Activated naive CD8-positive, alpha-beta T cell treated with anti-CD3 and anti-CD28 coated beads, Interleukin-2, amount 50 U/mL, for 16 hours (primary cell): Measurements from ENCODE around the gene OSTF1.

Experiments used
- DNase-seq: peaks from one replicate; pipeline ENCODE4 v3.0.0-alpha.2; 2020; ENCODE audit warnings: low read depth, low spot score

Gene OSTF1

DNA sequence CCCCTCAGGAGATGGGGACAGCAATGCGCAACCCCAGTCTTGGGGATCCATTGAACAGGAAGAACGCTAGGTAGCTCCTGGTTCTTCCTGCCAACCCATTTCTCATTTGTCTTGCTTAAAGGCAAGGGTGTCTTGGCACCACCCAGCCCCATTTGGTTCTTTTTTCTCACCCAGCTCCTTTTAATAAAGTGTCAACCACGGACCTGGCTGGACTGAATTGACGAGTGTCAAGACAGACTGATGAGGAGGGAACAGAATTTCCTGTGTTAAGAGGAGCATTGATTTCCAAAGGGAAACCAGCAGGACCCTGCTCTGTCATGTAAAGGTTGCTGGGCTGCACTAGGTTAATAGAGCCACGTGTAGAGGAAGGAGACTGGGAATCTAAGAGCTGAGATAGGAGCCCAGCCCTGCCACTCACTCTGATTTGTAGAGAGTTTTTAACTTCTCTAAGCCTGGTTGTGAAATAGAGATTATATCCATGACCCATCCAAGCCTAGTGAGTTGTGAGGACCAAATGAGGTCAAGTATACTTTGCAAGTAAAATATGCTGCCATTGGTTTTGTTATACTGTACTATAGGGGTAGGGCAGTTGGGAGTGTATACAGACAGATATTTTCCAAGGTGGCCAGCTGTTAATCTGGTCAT is 33.7 kb downstream of the OSTF1 start:
- no peak for DNase-seq

DNA sequence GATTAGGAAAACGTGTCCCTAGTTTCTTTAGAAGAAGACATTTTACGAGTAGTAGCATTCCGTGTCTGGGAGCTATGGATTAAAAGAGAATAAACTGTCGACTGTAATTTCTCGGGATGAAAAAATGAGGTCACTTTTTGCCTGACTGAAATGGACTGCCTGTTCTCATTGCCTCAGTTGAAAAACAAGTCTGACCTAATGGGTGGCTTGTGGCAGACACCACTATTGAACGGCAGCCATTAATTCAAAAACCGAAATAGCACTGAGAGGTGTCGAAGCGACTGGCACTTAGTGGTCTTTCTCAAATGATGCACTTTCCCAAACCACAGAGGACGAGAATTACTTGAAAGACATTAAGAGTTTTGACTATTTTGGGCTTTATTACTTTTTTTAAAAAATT is 35.4 kb downstream of the OSTF1 start:
- no peak for DNase-seq

- DNase-seq = no peak
Observed at GRCh38 chr9:75128535-75128934, 40.2 kb downstream of the OSTF1 start.

DNA sequence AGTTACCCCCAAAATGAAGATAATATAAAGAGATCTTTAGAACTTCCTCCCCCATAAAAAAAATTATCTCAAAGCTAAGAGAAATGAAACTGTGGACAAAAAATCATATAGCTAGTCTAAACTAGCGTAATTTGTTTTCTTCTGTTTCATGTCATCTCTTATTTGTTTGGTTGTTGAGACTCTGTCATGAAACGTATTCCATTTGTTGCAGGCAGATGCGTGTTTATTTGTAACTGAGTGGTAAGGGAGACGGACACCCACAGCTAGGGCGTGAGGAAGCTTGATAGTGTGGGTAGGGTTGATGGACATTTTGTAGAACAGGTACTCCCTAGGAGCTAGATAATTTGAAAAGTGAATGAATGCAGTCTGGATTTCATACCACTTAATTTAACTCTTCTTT is 41.9 kb downstream of the OSTF1 start:
- DNase-seq = no peak

DNA sequence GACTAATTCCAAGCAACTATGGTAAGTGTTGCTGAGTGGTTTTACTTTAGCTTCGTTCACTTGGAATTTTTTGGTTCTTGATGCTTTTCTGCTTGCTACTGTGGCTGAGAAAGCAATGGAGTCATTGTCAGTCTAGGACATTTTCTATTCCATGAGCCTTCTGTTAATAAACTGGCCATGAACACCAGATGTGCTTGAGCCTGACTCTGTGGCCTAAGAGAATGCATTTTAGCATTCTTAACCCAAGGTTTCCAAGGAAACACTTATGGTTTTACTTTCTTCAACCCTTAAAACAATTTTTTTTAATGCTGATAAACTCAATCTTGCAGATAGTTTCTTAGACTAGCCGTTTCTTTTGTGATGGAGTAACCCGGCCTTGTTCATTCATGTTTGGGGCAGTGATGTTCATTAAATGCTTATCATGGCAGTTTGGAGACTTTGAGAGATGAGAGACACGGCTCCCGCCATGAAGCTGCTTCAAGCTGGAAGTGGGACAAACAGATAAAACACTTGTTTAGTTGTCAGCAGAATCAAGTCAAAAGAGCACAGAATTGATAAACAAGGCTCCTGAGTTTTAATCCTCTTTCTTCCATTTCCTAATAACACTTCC is 42.4 kb downstream of the OSTF1 start:
- DNase-seq = no peak

- DNase-seq = no peak
Observed at GRCh38 chr9:75131700-75132099, 43.4 kb downstream of the OSTF1 start.

- no peak for DNase-seq
Observed at GRCh38 chr9:75132244-75132643, 43.9 kb downstream of the OSTF1 start.

DNA sequence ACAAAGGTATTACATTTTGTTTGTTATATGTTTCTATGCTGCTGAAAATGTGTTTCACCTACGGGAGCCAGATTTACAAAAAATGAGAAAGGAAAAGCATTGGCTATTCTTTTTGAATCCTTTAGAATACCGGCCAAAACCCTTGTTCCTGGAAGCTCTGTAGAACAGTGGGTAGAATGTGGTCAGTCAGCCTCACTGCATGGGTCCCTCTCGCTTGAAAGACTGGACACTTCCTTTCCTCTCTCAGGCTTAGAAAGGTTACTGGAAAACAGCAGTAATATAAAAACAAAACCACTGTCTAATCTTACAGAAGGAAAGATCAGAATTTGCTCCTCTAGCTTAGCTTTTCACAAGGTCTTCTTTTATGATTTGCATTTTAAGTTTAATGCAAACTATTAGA is 45.1 kb downstream of the OSTF1 start:
- DNase-seq = no peak

GRCh38 chr9:75134495-75134894 is 46.2 kb downstream of the OSTF1 start:
- no peak for DNase-seq

GRCh38 chr9:75138260-75139040 is 50.1 kb downstream of the OSTF1 start:
- DNase-seq = no peak

GRCh38 chr9:75139201-75139600 is 50.9 kb downstream of the OSTF1 start:
- no peak for DNase-seq

DNA sequence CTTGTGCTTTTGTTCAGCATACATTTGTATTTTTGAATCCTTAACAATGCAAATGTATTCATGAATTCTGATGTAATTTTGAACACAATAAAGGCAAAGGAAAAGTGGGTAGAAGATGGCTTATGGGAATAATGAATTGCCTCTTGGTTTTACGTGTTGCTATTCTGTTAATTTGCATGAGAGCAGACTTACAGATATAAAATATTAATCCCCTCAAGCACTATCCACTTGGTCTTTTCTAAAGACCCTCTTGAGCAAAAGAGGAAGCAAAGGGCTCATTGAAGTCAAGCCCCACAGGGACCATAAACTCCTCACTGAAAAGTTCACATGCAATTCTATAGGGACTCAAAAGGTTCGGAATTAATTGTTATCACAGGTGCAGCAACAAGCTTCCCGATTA is 51.9 kb downstream of the OSTF1 start:
- no peak for DNase-seq

DNA sequence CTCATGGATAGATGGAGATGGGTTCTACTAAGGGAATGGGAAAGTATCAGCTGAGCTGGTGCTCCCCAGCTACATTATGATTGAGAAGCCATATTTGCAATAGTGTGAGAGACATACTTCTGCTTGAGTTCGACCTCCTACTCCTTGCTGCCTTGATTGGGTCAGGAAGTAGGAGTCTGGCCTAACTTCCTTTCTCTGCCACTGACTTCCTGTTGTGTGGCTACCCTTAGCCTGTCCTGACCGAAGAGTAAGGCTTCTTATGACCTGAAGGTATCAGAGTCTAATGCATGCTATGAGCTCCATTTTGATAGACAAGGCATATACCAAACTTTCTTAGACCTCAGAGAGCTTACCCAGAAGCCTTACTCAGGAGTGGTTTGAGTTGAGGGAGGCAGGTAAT is 53.9 kb downstream of the OSTF1 start:
- DNase-seq = no peak

- no peak for DNase-seq
Observed at GRCh38 chr9:75146229-75146628, 57.9 kb downstream of the OSTF1 start.

DNA sequence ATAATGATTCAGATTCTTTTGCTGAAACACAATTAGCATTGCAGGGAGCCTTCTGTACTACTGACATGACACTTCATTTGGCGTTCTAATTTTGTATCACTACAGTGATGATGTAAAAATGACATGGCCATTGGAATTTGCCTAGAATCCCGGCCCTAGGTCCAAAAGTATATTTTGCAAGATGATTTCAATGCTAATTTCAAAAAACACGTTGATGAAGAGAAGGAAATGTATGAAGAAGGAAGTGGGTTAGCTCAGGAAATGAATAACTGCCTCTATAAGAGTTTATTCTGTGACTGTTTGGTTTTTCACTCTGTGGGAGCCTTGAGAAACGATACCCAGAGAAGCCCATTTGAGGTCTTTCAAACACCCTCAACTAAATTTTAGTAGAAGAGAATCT is 59.3 kb downstream of the OSTF1 start:
- DNase-seq = no peak

DNA sequence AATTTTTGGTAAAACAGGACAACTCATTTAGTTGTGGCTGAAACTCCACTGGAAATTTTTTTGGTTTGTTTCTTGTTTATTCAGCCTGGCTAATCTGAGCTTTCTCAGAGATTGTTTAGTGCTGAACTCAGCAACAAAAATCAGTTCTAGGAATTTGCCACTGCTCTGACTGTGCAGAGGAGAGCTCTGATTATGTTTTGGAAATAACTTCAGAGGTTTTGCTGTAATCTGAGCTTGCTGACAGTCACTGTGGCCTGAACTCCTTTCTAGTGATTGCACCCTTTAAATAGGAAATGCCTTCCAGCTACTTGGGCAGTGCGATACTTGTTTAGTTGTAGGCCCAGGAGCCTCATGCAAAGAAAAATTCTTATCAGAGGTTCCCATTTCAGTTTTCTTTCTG is 60.2 kb downstream of the OSTF1 start:
- DNase-seq = no peak

DNA sequence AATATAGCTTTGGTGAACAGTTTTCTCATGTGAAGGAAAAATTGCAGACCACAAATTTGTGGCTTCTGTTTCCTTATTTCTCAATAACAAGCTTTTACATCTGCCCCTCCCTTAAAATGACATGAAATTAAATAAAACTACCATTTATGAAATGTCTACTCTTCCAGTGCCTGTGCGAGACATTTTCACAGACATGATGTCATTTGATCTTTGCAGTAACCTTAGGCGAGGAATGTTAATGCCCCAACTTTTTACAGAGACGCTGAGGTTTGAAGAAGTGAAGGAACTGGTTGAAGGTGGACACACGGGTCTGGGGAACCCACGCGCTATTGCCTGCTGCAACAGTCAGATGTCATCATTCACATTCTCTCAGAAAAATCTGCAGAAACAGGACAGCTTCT is 61.5 kb downstream of the OSTF1 start:
- no peak for DNase-seq

DNA sequence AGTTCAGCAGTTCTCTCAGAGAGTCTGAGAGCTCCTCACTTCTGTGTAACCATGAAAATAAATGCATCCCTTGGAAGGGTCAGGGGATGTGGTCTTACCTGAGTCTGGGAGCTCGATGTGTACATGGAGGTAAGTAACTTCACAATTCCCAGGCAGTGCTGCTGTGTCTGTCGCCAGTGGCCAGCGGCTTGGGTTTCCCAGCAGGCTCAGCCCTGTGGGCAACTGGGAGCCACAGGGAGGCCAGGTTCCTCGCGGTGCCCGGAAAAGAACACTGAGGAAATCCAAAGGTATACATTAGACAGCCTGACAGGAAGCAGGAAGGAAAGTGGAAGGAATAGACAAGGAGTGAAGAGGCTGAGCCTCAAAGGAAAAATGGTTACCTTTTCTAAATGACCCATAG is 62.2 kb downstream of the OSTF1 start:
- DNase-seq = no peak

DNA sequence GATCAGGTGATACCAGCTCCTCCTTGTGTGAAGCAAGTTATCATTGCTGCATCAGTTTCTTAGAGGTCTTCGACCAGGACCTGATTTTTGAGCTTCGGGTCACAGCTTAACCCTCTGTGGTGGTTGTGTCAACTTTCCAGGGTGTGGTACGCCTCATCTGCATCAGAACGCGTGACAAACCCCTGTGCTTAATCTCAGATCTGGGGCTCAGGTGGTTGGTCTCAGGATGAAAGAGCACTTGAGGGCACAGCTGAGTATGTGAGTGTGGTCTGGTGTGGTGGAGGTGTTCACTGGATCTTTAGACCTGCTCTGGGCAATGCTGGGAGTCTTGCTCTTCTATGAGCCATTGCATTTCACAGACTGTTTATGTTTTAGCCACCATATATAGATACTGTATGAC is 64.1 kb downstream of the OSTF1 start:
- DNase-seq = no peak

DNA sequence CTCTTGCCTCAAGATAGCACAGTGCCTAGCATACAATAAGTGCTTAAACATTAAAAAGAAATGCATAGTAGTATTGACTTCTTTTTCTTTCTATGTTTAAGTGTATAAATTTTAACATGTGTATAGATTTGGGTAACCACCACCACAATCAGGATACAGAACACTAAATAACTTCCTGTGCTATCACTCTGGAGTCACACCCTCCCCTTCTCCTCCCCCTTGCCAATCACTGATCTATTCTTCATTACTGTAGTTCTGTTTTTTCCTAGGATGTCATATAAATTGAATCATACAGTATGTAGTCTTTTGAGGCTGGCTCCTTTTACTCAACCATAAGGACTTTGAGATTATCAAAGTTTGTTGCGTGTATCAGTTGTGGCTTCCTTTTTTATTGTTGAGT is 68.5 kb downstream of the OSTF1 start:
- DNase-seq = no peak

DNA sequence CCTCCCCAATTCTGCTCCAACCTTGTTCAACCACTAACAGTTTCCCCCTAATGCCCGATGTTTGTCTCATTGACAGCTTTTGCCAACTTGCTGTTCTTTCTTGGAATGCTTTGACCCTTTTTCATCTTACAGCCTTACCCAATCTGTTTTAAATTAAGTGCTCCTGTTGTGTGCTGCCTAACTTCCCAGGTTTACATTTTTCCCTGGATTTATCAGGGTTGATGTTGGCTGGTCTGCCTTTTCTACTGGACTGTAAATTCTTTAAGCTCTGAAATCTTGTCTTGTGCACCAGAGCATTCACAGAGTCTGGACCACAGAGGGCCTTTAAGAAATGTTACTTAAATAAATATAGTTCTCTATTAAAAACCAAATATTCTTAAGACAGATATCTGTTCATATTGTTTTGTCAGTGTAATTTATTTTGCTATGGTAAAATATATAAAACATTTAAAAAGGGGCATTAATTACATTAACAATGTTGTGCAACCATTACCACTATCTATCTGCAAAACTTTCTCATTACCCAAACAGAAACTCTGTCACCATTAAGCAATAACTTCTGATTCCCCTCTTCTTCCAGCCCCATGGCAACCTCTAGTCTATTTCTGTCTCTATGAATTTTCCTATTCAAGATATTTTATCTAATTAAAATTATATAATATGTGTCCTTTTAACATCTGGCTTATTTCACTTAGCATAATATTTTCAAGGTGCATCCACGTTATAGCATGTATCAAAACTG is 73.0 kb downstream of the OSTF1 start:
- no peak for DNase-seq

DNA sequence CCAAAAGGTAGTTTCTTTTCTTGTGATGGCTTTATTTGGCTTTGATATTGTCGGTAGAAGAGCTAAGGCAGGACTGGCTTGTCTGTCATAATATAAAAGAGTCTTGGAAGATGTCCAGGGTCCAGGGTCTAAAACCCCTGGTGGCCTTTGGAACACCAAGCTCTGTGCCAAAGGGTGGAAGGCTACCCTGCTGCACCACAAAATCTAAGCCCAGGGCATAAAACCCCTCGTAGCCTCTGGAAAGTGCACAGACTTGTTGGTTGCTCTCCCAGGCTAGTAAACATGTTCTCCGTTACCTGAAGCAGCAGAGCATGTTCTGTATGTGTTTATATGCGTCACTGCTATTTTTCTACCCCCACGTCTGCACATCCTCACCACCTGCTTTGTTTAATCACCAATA is 75.5 kb downstream of the OSTF1 start:
- DNase-seq = no peak
